ENCODE measurements around the gene WNT1. TPM values are rescaled to one million over a fixed set of nuclear protein-coding genes. Genes with fewer than 3 reads are reported as not detected.

WNT1 gene
- total RNA-seq, 1 donor from 2014 or later = not detected

DNA sequence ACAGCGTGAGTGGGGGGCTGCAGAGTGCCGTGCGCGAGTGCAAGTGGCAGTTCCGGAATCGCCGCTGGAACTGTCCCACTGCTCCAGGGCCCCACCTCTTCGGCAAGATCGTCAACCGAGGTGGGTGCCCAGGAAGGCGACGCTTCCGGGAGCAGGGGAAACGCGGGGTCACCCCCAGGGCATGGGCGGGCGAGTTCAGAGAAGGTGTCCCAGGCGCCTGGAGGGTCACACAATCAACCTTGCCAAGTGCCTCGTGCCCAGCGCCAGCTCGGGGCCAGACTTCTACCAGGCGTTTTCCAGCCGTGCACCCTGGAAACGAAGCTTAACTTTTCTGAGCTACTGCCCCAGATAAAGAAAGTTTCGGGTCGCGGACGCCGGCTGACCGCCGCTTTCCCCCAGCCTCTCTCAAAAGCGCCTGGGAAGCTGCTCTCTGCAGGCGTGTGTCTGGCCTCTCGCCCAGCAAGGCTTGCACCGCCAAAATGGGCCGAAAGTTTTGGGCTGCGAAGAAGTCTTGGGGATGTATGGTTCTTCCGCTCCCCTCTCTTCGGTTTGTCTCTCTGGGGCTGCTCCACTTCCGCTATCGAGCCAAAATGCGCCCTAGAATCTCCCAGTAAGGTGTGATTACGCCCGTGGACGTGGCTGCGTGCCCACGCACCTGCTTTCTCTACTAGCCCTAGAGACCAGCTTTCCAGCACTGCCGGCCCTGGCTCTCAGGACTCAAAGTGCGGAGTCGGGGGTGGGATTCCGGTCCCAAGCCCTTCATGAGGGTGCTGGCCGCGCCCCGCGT lies 1.7 kb downstream of the WNT1 start:
- no peaks in the 10 kb centered on the region for H3K36me3 Mint-ChIP-seq (ENCODE audit: unreplicated experiment)
- peaks cover 13% of the 10 kb centered on the region for H3K9me3 Mint-ChIP-seq (ENCODE audit: unreplicated experiment)

DNA sequence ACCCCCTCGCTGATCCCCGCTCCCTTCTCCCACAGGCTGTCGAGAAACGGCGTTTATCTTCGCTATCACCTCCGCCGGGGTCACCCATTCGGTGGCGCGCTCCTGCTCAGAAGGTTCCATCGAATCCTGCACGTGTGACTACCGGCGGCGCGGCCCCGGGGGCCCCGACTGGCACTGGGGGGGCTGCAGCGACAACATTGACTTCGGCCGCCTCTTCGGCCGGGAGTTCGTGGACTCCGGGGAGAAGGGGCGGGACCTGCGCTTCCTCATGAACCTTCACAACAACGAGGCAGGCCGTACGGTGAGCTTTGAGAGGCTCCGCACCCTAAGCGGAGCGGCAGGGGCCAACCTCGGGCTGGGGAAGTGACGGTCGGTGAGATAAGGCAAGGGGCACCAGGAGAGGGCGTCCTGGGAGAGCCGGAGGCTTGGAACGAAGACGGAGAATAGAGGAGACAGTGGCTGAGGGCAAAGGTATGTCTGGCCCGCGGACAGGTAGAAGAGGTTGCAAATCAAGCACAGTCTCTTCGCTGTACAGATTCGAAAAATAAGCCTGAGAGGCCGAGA lies 2.3 kb downstream of the WNT1 start:
- Mint-ChIP-seq H3K4me3 (ENCODE audit: unreplicated experiment) (peak overlapping the region; percentile 64), H3K9me3 (ENCODE audit: unreplicated experiment) (peaks cover 13% of the 10 kb centered on the region), H3K27me3 (ENCODE audit: unreplicated experiment) (peaks cover 54% of the 10 kb centered on the region), H3K36me3 (ENCODE audit: unreplicated experiment) (no peaks in the 10 kb centered on the region), H3K4me1 (ENCODE audit: low read depth, unreplicated experiment) (peaks cover 9% of the 10 kb centered on the region), H3K27ac (ENCODE audit: unreplicated experiment) (no peak overlapping the region)
- DNase-seq = no peak
- TF ChIP-seq, protein P1, sequence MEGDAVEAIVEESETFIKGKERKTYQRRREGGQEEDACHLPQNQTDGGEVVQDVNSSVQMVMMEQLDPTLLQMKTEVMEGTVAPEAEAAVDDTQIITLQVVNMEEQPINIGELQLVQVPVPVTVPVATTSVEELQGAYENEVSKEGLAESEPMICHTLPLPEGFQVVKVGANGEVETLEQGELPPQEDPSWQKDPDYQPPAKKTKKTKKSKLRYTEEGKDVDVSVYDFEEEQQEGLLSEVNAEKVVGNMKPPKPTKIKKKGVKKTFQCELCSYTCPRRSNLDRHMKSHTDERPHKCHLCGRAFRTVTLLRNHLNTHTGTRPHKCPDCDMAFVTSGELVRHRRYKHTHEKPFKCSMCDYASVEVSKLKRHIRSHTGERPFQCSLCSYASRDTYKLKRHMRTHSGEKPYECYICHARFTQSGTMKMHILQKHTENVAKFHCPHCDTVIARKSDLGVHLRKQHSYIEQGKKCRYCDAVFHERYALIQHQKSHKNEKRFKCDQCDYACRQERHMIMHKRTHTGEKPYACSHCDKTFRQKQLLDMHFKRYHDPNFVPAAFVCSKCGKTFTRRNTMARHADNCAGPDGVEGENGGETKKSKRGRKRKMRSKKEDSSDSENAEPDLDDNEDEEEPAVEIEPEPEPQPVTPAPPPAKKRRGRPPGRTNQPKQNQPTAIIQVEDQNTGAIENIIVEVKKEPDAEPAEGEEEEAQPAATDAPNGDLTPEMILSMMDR (IDR thresholded peaks at IDR 0.05; ENCODE audit: partially characterized antibody, unreplicated experiment) = no peak

More for the DNA sequence above, 1.7 kb downstream of the WNT1 start:
- peaks cover 57% of the 10 kb centered on the region for H3K27me3 Mint-ChIP-seq (ENCODE audit: unreplicated experiment)
- H3K4me1 Mint-ChIP-seq (ENCODE audit: low read depth, unreplicated experiment) = peaks cover 3% of the 10 kb centered on the region
- TF ChIP-seq, protein P1 (IDR thresholded peaks at IDR 0.05; ENCODE audit: partially characterized antibody, unreplicated experiment) = no peak
- no peak overlapping the region for H3K4me3 Mint-ChIP-seq (ENCODE audit: unreplicated experiment)
- DNase-seq = no peak
- H3K27ac Mint-ChIP-seq (ENCODE audit: unreplicated experiment) = no peak overlapping the region

DNA sequence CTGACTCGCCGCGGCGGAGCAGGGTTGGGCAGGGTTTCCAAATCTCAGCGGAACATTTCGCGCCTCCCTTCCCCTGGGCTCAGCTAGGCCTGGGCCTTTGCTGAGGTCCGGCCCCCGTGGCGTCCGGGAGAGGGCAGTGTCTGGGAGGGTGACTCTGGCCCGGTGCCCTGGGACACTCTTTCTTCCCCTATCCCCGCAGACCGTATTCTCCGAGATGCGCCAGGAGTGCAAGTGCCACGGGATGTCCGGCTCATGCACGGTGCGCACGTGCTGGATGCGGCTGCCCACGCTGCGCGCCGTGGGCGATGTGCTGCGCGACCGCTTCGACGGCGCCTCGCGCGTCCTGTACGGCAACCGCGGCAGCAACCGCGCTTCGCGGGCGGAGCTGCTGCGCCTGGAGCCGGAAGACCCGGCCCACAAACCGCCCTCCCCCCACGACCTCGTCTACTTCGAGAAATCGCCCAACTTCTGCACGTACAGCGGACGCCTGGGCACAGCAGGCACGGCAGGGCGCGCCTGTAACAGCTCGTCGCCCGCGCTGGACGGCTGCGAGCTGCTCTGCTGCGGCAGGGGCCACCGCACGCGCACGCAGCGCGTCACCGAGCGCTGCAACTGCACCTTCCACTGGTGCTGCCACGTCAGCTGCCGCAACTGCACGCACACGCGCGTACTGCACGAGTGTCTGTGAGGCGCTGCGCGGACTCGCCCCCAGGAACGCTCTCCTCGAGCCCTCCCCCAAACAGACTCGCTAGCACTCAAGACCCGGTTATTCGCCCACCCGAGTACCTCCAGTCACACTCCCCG lies 3.0 kb downstream of the WNT1 start:
- Mint-ChIP-seq H3K4me3 (ENCODE audit: unreplicated experiment) (peak overlapping the region; percentile 74), H3K36me3 (ENCODE audit: unreplicated experiment) (no peaks in the 10 kb centered on the region), H3K27me3 (ENCODE audit: unreplicated experiment) (peaks cover 50% of the 10 kb centered on the region), H3K4me1 (ENCODE audit: low read depth, unreplicated experiment) (peaks cover 13% of the 10 kb centered on the region), H3K27ac (ENCODE audit: unreplicated experiment) (no peak overlapping the region), H3K9me3 (ENCODE audit: unreplicated experiment) (peaks cover 14% of the 10 kb centered on the region)
- TF ChIP-seq, protein P1 (IDR thresholded peaks at IDR 0.05; ENCODE audit: partially characterized antibody, unreplicated experiment) = no peak
- DNase-seq = peak; percentile 40

DNA sequence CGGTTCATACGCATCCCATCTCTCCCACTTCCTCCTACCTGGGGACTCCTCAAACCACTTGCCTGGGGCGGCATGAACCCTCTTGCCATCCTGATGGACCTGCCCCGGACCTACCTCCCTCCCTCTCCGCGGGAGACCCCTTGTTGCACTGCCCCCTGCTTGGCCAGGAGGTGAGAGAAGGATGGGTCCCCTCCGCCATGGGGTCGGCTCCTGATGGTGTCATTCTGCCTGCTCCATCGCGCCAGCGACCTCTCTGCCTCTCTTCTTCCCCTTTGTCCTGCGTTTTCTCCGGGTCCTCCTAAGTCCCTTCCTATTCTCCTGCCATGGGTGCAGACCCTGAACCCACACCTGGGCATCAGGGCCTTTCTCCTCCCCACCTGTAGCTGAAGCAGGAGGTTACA lies 3.6 kb downstream of the WNT1 start:
- H3K4me1 Mint-ChIP-seq (ENCODE audit: low read depth, unreplicated experiment) = peaks cover 13% of the 10 kb centered on the region

More for the DNA sequence above, 3.6 kb downstream of the WNT1 start:
- no peak for DNase-seq
- TF ChIP-seq, protein P1 (IDR thresholded peaks at IDR 0.05; ENCODE audit: partially characterized antibody, unreplicated experiment) = no peak
- H3K27me3 Mint-ChIP-seq (ENCODE audit: unreplicated experiment) = peaks cover 47% of the 10 kb centered on the region
- H3K36me3 Mint-ChIP-seq (ENCODE audit: unreplicated experiment) = no peaks in the 10 kb centered on the region
- peaks cover 14% of the 10 kb centered on the region for H3K9me3 Mint-ChIP-seq (ENCODE audit: unreplicated experiment)
- peak overlapping the region; percentile 74 for H3K4me3 Mint-ChIP-seq (ENCODE audit: unreplicated experiment)
- H3K27ac Mint-ChIP-seq (ENCODE audit: unreplicated experiment) = no peak overlapping the region

Measured in glutamatergic neuron (in vitro differentiated cells).